ENCODE measurements around the gene TPM3. TPM values are rescaled to one million over a fixed set of nuclear protein-coding genes. Genes with fewer than 3 reads are reported as not detected.

The TPM3 gene
- total RNA-seq, 4 donors from 2014 or later = 208 to 434 (median 324) TPM

GRCh38 chr1:154170547-154171222 lies 21.2 kb downstream of the TPM3 start:
- Histone ChIP-seq H3K4me3 (no peak overlapping the region), H3K27me3 (no peaks in the 10 kb centered on the region), H3K4me1 (peaks cover 0 to 4% (median 3%) of the 10 kb centered on the region in 4 donors), H3K9me3 (no peaks in the 10 kb centered on the region), H3K36me3 (peaks cover 0 to 87% (median 40%) of the 10 kb centered on the region in 4 donors), H3K27ac (no peak overlapping the region)
- intact Hi-C loops (cut with DNase I; ENCODE audit: low total_unique reads) (no loop called here), in situ Hi-C loops (cut with MboI; ENCODE audit: low pct_ligation_motif_present in 1 of 4, low pct_unique_long_range_greater_than_20kb in 1 of 4, low sequenced_read_pairs in 3 of 4) (no loop called here)
- TF ChIP-seq CTCF (IDR thresholded peaks at IDR 0.05) (no peak), EP300 (IDR thresholded peaks at IDR 0.05; ENCODE audit: low read depth) (no peak), POLR2AphosphoS5 (IDR thresholded peaks at IDR 0.05) (no peak), POLR2A (IDR thresholded peaks at IDR 0.05) (no peak)
- DNase-seq = no peak

GRCh38 chr1:154167461-154167860 lies 24.4 kb downstream of the TPM3 start:
- Histone ChIP-seq H3K4me3 (no peak overlapping the region), H3K27ac (no peak overlapping the region), H3K27me3 (no peaks in the 10 kb centered on the region), H3K9me3 (no peaks in the 10 kb centered on the region), H3K36me3 (peaks cover 0 to 93% (median 42%) of the 10 kb centered on the region in 4 donors), H3K4me1 (no peaks in the 10 kb centered on the region)
- DNase-seq = no peak
- TF ChIP-seq POLR2AphosphoS5 (IDR thresholded peaks at IDR 0.05) (no peak), EP300 (IDR thresholded peaks at IDR 0.05; ENCODE audit: low read depth) (no peak), CTCF (IDR thresholded peaks at IDR 0.05) (no peak), POLR2A (IDR thresholded peaks at IDR 0.05) (no peak)
- intact Hi-C loops (cut with DNase I; ENCODE audit: low total_unique reads) = no loop called here
- in situ Hi-C loops (cut with MboI; ENCODE audit: low pct_ligation_motif_present in 1 of 4, low pct_unique_long_range_greater_than_20kb in 1 of 4, low sequenced_read_pairs in 3 of 4) = no loop called here

DNA sequence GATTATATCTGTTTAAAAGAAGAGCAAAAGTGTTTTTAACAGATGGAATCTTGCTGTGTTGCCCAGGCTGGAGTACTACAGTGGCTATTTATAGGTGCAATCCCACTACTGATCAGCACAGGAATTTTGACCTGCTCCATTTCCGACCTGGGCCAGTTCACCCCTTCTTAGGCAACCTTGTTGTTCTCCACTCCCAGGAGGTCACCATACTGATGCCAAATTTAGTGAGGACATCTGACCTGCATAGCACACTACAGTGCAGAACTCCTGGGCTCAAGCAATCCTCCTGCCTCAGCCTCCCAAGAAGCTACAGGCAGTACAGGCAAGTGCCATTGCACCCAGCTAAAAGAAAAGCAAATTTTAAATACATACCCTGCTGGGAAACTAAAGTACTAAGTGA lies 25.7 kb downstream of the TPM3 start:
- H3K36me3 ChIP-seq = peaks cover 0 to 84% (median 36%) of the 10 kb centered on the region in 4 donors
- H3K9me3 ChIP-seq = no peaks in the 10 kb centered on the region
- H3K4me3 ChIP-seq = no peak overlapping the region
- intact Hi-C loops (cut with DNase I; ENCODE audit: low total_unique reads) (no loop called here), in situ Hi-C loops (cut with MboI; ENCODE audit: low pct_ligation_motif_present in 1 of 4, low pct_unique_long_range_greater_than_20kb in 1 of 4, low sequenced_read_pairs in 3 of 4) (no loop called here)
- no peak overlapping the region for H3K27ac ChIP-seq
- TF ChIP-seq POLR2AphosphoS5 (IDR thresholded peaks at IDR 0.05) (no peak), EP300 (IDR thresholded peaks at IDR 0.05; ENCODE audit: low read depth) (no peak), CTCF (IDR thresholded peaks at IDR 0.05) (no peak), POLR2A (IDR thresholded peaks at IDR 0.05) (no peak)
- DNase-seq = no peak
- H3K4me1 ChIP-seq = no peaks in the 10 kb centered on the region
- no peaks in the 10 kb centered on the region for H3K27me3 ChIP-seq
- 80 to 100% methylated on average over 1 of the region's 1 CpG for WGBS, 2 donors (ENCODE audit: low coverage in 1 of 2)

GRCh38 chr1:154159554-154159953 lies 32.3 kb downstream of the TPM3 start:
- no peak for DNase-seq
- TF ChIP-seq EP300 (IDR thresholded peaks at IDR 0.05; ENCODE audit: low read depth) (no peak), POLR2A (IDR thresholded peaks at IDR 0.05) (no peak)
- H3K36me3 ChIP-seq = peaks cover 0 to 56% (median 19%) of the 10 kb centered on the region in 4 donors
- no peak overlapping the region for H3K27ac ChIP-seq
- H3K9me3 ChIP-seq = no peaks in the 10 kb centered on the region
- intact Hi-C loops (cut with DNase I; ENCODE audit: low total_unique reads) = no loop called here
- in situ Hi-C loops (cut with MboI; ENCODE audit: low pct_ligation_motif_present in 1 of 4, low pct_unique_long_range_greater_than_20kb in 1 of 4, low sequenced_read_pairs in 3 of 4) = no loop called here
- no peak overlapping the region for H3K4me3 ChIP-seq
- H3K27me3 ChIP-seq = no peaks in the 10 kb centered on the region
- peaks cover 0 to 29% (median 0%) of the 10 kb centered on the region in 4 donors for H3K4me1 ChIP-seq

Measured in transverse colon (tissue), 4 donors.